Measurements from ENCODE around the gene TRIM23.
A peak's percentile ranks its signal among the peaks of the same experiment; 100 is the strongest.

Gene TRIM23

DNA sequence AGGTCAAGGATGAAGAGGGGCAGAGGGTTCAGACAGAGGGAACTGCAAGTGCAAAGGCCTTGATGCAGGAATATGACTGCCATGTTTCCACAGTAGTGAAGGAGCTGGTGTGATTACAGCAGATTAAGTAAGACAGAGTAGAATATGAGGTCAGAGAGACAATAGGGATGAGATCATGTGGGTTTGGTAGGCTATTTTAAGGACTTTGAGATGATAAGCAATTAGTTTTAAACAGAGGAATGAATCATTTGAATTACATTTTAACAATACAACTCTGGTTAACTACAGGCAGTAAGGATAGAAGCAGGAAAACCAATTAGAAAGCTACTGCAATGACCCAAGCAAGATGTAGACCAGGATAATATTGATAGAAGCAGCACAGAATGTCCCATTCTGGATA is 68.8 kb downstream of the TRIM23 start:
- Histone ChIP-seq H4K20me1 (ENCODE audit: insufficient read depth, low read length, poor library complexity, severe bottlenecking) (peaks cover 15% of the 10 kb centered on the region), H3F3A (ENCODE audit: low read depth) (no peaks in the 10 kb centered on the region; the same call in 1 of the 2 replicates), H3K79me2 (ENCODE audit: insufficient read depth, low read length) (peaks cover 64% of the 10 kb centered on the region), H3K4me2 (ENCODE audit: low read depth, low read length, poor library complexity, severe bottlenecking) (peak overlapping the region; percentile 47), H3K9me2 (replicated peaks; ENCODE audit: low read depth, low read length) (no peaks in the 10 kb centered on the region), H2AFZ (ENCODE audit: low read length) (no peak overlapping the region), H3K4me1 (ENCODE audit: insufficient read depth, low read length, poor library complexity, severe bottlenecking) (peaks cover 31% of the 10 kb centered on the region), H3K27me3 (ENCODE audit: insufficient read depth, low read length, poor library complexity, severe bottlenecking) (no peaks in the 10 kb centered on the region), H3K4me3 (ENCODE audit: low read length, poor library complexity, severe bottlenecking) (peak overlapping the region; percentile 5), H3K36me3 (ENCODE audit: insufficient read depth, low read length) (peaks cover 39% of the 10 kb centered on the region; the same call in 1 of the 2 replicates), H3K9me3 (ENCODE audit: insufficient read depth, low read depth, low read length) (no peaks in the 10 kb centered on the region), H3K9ac (ENCODE audit: low read depth, low read length, poor library complexity, severe bottlenecking) (no peak overlapping the region)
- TF ChIP-seq CTCF (conservative IDR thresholded peaks at IDR 0.05; ENCODE audit: low read length) (no peak), EZH2phosphoT487 (IDR thresholded peaks at IDR 0.05; ENCODE audit: borderline replicate concordance) (no peak)

DNA sequence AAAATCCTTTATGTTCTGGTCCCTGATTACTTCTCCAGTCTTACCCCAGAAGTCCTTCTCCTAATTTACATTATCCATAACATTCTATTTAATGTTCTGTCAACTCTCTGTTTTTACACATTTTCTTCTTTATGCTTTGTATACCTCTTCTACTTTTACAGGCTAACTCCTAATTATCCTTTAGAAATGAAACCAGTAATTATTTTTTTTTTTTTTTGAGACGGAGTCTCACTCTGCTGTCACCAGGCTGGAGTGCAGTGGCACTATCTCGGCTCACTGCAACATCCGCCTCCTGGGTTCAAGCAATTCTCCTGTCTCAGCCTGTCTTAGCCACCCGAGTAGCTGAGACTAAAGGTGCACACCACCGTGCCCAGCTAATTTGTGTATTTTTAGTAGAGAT is 70.2 kb downstream of the TRIM23 start:
- no peaks in the 10 kb centered on the region for H3K9me2 ChIP-seq (replicated peaks; ENCODE audit: low read depth, low read length)
- no peaks in the 10 kb centered on the region for H3K27me3 ChIP-seq (ENCODE audit: insufficient read depth, low read length, poor library complexity, severe bottlenecking)
- no peaks in the 10 kb centered on the region for H3K9me3 ChIP-seq (ENCODE audit: insufficient read depth, low read depth, low read length)
- H3K4me1 ChIP-seq (ENCODE audit: insufficient read depth, low read length, poor library complexity, severe bottlenecking), result peaks cover 28% of the 10 kb centered on the region
- no peak overlapping the region for H3K4me2 ChIP-seq (ENCODE audit: low read depth, low read length, poor library complexity, severe bottlenecking)
- peaks cover 52% of the 10 kb centered on the region for H3K36me3 ChIP-seq (ENCODE audit: insufficient read depth, low read length)
- peaks cover 13% of the 10 kb centered on the region for H4K20me1 ChIP-seq (ENCODE audit: insufficient read depth, low read length, poor library complexity, severe bottlenecking)
- H3F3A ChIP-seq (ENCODE audit: low read depth), result no peaks in the 10 kb centered on the region; the same call in 1 of the 2 replicates
- no peak for TF ChIP-seq CTCF (conservative IDR thresholded peaks at IDR 0.05; ENCODE audit: low read length)
- TF ChIP-seq EZH2phosphoT487 (IDR thresholded peaks at IDR 0.05; ENCODE audit: borderline replicate concordance), result no peak
- peaks cover 54% of the 10 kb centered on the region for H3K79me2 ChIP-seq (ENCODE audit: insufficient read depth, low read length)
- no peak overlapping the region for H2AFZ ChIP-seq (ENCODE audit: low read length)
- no peak overlapping the region for H3K4me3 ChIP-seq (ENCODE audit: low read length, poor library complexity, severe bottlenecking)
- H3K9ac ChIP-seq (ENCODE audit: low read depth, low read length, poor library complexity, severe bottlenecking), result no peak overlapping the region

- H3K9me3 ChIP-seq (ENCODE audit: insufficient read depth, low read depth, low read length), result no peaks in the 10 kb centered on the region
- H3F3A ChIP-seq (ENCODE audit: low read depth), result no peaks in the 10 kb centered on the region; the same call in 1 of the 2 replicates
- peaks cover 12% of the 10 kb centered on the region for H3K4me1 ChIP-seq (ENCODE audit: insufficient read depth, low read length, poor library complexity, severe bottlenecking)
- H3K4me3 ChIP-seq (ENCODE audit: low read length, poor library complexity, severe bottlenecking), result no peak overlapping the region
- H3K27me3 ChIP-seq (ENCODE audit: insufficient read depth, low read length, poor library complexity, severe bottlenecking), result no peaks in the 10 kb centered on the region
- no peak overlapping the region for H2AFZ ChIP-seq (ENCODE audit: low read length)
- peaks cover 57% of the 10 kb centered on the region for H3K36me3 ChIP-seq (ENCODE audit: insufficient read depth, low read length)
- TF ChIP-seq EZH2phosphoT487 (IDR thresholded peaks at IDR 0.05; ENCODE audit: borderline replicate concordance), result no peak
- TF ChIP-seq CTCF (conservative IDR thresholded peaks at IDR 0.05; ENCODE audit: low read length), result no peak
- H3K9me2 ChIP-seq (replicated peaks; ENCODE audit: low read depth, low read length), result no peaks in the 10 kb centered on the region
- peaks cover 5% of the 10 kb centered on the region; the same call in 1 of the 2 replicates for H3K79me2 ChIP-seq (ENCODE audit: insufficient read depth, low read length)
- no peak overlapping the region for H3K4me2 ChIP-seq (ENCODE audit: low read depth, low read length, poor library complexity, severe bottlenecking)
- H3K9ac ChIP-seq (ENCODE audit: low read depth, low read length, poor library complexity, severe bottlenecking), result no peak overlapping the region
- H4K20me1 ChIP-seq (ENCODE audit: insufficient read depth, low read length, poor library complexity, severe bottlenecking), result no peaks in the 10 kb centered on the region
These were observed 75.9 kb downstream of the TRIM23 start for GRCh38 chr5:65548281-65548680.

Measured in Loucy (cell line).